K562 (cell line): ENCODE data around the gene PHKG2. TPM values are rescaled to one million over a fixed set of nuclear protein-coding genes. Genes with fewer than 3 reads are reported as not detected.

ENCODE experiments used
- BCL6 ChIP-seq: fragments of 250-450 bp; sonication (Bioruptor Pico); IDR thresholded peaks from 2 replicates; pipeline ENCODE4 v1.4.0; 2020
- CGGBP1 ChIP-seq: fragments of 250-450 bp; sonication (Bioruptor Pico); IDR thresholded peaks from 2 replicates; pipeline ENCODE4 v1.9.0; 2021; ENCODE audit warnings: mild to moderate bottlenecking
- CREBBP ChIP-seq: IDR thresholded peaks from one replicate; pipeline ENCODE4 v1.6.1; 2012; ENCODE audit warnings: low read depth, mild to moderate bottlenecking, control low read depth, inconsistent platforms, low read length
- ELF1 ChIP-seq: fragments of 200-800 bp; sonication (Bioruptor generic); IDR thresholded peaks from 2 replicates; pipeline ENCODE4 v1.6.1; 2016; ENCODE audit warnings: missing genetic modification characterization, missing compliant biosample characterization
- FOXP1 ChIP-seq: sonication (generic); formaldehyde crosslinking; IDR thresholded peaks from 2 replicates; pipeline ENCODE4 v1.8.0; 2022; ENCODE audit warnings: mild to moderate bottlenecking, missing genetic modification reagents
- IFI16 ChIP-seq: fragments of 250-450 bp; sonication (Bioruptor Pico); IDR thresholded peaks from 2 replicates; pipeline ENCODE4 v2.1.2; 2022; ENCODE audit warnings: mild to moderate bottlenecking, inconsistent platforms
- JUN ChIP-seq, 2 experiments: sonication (generic) in 1 of 2; formaldehyde crosslinking in 1 of 2; IDR thresholded peaks; 2 replicates each; pipeline versions ENCODE4 v1.6.1 to v1.8.0; 2012 to 2022; ENCODE audit warnings: borderline replicate concordance in 2 of 2, mild to moderate bottlenecking in 2 of 2, improper control_type of control experiment in 1 of 2, low read depth in 1 of 2, low read length in 1 of 2, missing genetic modification reagents in 1 of 2
- MITF ChIP-seq: IDR thresholded peaks from 2 replicates; pipeline ENCODE4 v1.6.1; 2014; ENCODE audit warnings: antibody characterized with exemption
- POLR2A ChIP-seq: fragments of 450-650 bp; conservative IDR thresholded peaks from 2 replicates; pipeline ENCODE4 v1.6.1; 2016
- SMC3 ChIP-seq: conservative IDR thresholded peaks from 2 replicates; pipeline ENCODE4 v1.6.1; 2011; ENCODE audit warnings: low read depth, low read length, improper control_type of control experiment; ENCODE audit not compliant: insufficient read depth
- U2AF2 ChIP-seq: fragments of 200-400 bp; formaldehyde crosslinking; optimal IDR thresholded peaks from 2 replicates; pipeline ENCODE3; 2017; ENCODE audit warnings: low read depth, mild to moderate bottlenecking, low read length
- ZBTB8A ChIP-seq: fragments of 450-650 bp; IDR thresholded peaks from 2 replicates; pipeline ENCODE4 v1.6.1; 2018; ENCODE audit warnings: mild to moderate bottlenecking, moderate library complexity; ENCODE audit not compliant: partially characterized antibody
- ZNF12 ChIP-seq: sonication (generic); formaldehyde crosslinking; IDR thresholded peaks from 2 replicates; pipeline ENCODE4 v1.4.0; 2020; ENCODE audit warnings: mild to moderate bottlenecking, missing genetic modification reagents
- ZNF140 ChIP-seq: fragments of 250-450 bp; sonication (Bioruptor Pico); IDR thresholded peaks from 2 replicates; pipeline ENCODE4 v1.8.0; 2021; ENCODE audit warnings: moderate library complexity, mild to moderate bottlenecking, inconsistent platforms
- ZNF143 ChIP-seq: sonication (generic); formaldehyde crosslinking; IDR thresholded peaks from 2 replicates; pipeline ENCODE4 v1.9.0; 2022; ENCODE audit warnings: mild to moderate bottlenecking, missing genetic modification reagents
- ZNF24 ChIP-seq: fragments of 450-650 bp; IDR thresholded peaks from 2 replicates; pipeline ENCODE4 v1.6.1; 2016
- ZNF398 ChIP-seq: fragments of 250-450 bp; sonication (Bioruptor Pico); IDR thresholded peaks from 2 replicates; pipeline ENCODE4 v1.8.0; 2021; ENCODE audit warnings: moderate library complexity, mild to moderate bottlenecking, inconsistent platforms
- ZNF696 ChIP-seq: fragments of 250-450 bp; sonication (Bioruptor Pico); conservative IDR thresholded peaks from 2 replicates; pipeline ENCODE4 v1.4.0; 2020; ENCODE audit warnings: mild to moderate bottlenecking, moderate library complexity
- ZSCAN29 ChIP-seq: fragments of 450-650 bp; IDR thresholded peaks from 2 replicates; pipeline ENCODE4 v1.6.1; 2017
- polyA plus RNA-seq, 8 experiments: library from polyadenylated mRNA; depleted of rRNA in 4 of 8; stranded (reverse) in 5 of 8; unstranded in 3 of 8; fragments of >200 nt; fragmentation: Nextera tagmentation in 2 of 8; fragmentation: Illumina TruSeq in 1 of 8; extraction: Ambion mirVana in 2 of 8; extraction: Trizol in 1 of 8; gene quantifications; 2 replicates each; pipeline versions ENCODE4 v1.2.1 to v1.2.3, GENCODE V29; 2011 to 2014; ENCODE audit warnings: inconsistent platforms in 1 of 8, missing spikeins in 1 of 8
- total RNA-seq, 7 experiments: library from RNA; depleted of rRNA in 6 of 7; stranded (reverse); fragments of >200 nt in 6 of 7; fragmentation: Illumina TruSeq in 2 of 7; extraction: Trizol in 2 of 7; gene quantifications; 2 replicates each; pipeline versions ENCODE4 v1.2.1 to v1.2.3, GENCODE V29; 2011 to 2021; ENCODE audit warnings: low replicate concordance in 1 of 7
- TF ChIP-seq, protein P1 (sequence below): fragments of 200-800 bp; sonication (Bioruptor generic); IDR thresholded peaks from 2 replicates; pipeline ENCODE4 v1.6.1; 2017; ENCODE audit warnings: missing genetic modification characterization, missing compliant biosample characterization
- TF ChIP-seq, protein P2 (sequence below): fragments of 250-450 bp; sonication (Bioruptor Pico); IDR thresholded peaks from 2 replicates; pipeline ENCODE4 v1.9.0; 2021; ENCODE audit warnings: mild to moderate bottlenecking, inconsistent platforms

PHKG2 gene
- total and polyA plus RNA-seq, 9 of the 15 experiments (the other 6 are each of a cell fraction or from before 2014, with no cell fraction given): 5.8 to 54.2 (median 30.7) TPM

GRCh38 chr16:30761928-30762902, 14.0 kb downstream of the PHKG2 start, which contains the start of the genes CFAP119 and RNF40 (continued):
- TF ChIP-seq IFI16: no peak
- TF ChIP-seq SMC3: no peak
- TF ChIP-seq, protein P1, sequence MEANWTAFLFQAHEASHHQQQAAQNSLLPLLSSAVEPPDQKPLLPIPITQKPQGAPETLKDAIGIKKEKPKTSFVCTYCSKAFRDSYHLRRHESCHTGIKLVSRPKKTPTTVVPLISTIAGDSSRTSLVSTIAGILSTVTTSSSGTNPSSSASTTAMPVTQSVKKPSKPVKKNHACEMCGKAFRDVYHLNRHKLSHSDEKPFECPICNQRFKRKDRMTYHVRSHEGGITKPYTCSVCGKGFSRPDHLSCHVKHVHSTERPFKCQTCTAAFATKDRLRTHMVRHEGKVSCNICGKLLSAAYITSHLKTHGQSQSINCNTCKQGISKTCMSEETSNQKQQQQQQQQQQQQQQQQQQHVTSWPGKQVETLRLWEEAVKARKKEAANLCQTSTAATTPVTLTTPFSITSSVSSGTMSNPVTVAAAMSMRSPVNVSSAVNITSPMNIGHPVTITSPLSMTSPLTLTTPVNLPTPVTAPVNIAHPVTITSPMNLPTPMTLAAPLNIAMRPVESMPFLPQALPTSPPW: peak; percentile 93
- TF ChIP-seq ZNF143 (CRISPR knock-in tag): no peak
- no peak for TF ChIP-seq CREBBP
- no peak for TF ChIP-seq ZNF12 (CRISPR knock-in tag)
- TF ChIP-seq FOXP1: no peak; the same call in none of the 2 replicates
- no peak for TF ChIP-seq MITF
- no peak for TF ChIP-seq CGGBP1 (CRISPR knock-in tag)
- no peak for TF ChIP-seq ELF1 (tag)
- no peak for TF ChIP-seq ZNF140 (CRISPR knock-in tag)
- TF ChIP-seq POLR2A: peak; percentile 86
- TF ChIP-seq, protein P2, sequence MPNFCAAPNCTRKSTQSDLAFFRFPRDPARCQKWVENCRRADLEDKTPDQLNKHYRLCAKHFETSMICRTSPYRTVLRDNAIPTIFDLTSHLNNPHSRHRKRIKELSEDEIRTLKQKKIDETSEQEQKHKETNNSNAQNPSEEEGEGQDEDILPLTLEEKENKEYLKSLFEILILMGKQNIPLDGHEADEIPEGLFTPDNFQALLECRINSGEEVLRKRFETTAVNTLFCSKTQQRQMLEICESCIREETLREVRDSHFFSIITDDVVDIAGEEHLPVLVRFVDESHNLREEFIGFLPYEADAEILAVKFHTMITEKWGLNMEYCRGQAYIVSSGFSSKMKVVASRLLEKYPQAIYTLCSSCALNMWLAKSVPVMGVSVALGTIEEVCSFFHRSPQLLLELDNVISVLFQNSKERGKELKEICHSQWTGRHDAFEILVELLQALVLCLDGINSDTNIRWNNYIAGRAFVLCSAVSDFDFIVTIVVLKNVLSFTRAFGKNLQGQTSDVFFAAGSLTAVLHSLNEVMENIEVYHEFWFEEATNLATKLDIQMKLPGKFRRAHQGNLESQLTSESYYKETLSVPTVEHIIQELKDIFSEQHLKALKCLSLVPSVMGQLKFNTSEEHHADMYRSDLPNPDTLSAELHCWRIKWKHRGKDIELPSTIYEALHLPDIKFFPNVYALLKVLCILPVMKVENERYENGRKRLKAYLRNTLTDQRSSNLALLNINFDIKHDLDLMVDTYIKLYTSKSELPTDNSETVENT (CRISPR knock-in tag): no peak
- no peak for TF ChIP-seq U2AF2
- TF ChIP-seq ZNF696: no peak
- TF ChIP-seq ZBTB8A: no peak
- no peak for TF ChIP-seq ZSCAN29
- TF ChIP-seq JUN (IDR thresholded peaks at IDR 0.05; ENCODE audit: borderline replicate concordance, low read depth, low read length): no peak; the same call in 1 of the 2 replicates
- TF ChIP-seq JUN (CRISPR knock-in tag; IDR thresholded peaks at IDR 0.05; ENCODE audit: borderline replicate concordance): peak; percentile 78; the same call in 1 of the 2 replicates
- TF ChIP-seq ZNF24: no peak
- no peak for TF ChIP-seq BCL6 (CRISPR knock-in tag)
- no peak for TF ChIP-seq ZNF398 (CRISPR knock-in tag)
